ENCODE results near the gene CLDN10.

The CLDN10 gene

DNA sequence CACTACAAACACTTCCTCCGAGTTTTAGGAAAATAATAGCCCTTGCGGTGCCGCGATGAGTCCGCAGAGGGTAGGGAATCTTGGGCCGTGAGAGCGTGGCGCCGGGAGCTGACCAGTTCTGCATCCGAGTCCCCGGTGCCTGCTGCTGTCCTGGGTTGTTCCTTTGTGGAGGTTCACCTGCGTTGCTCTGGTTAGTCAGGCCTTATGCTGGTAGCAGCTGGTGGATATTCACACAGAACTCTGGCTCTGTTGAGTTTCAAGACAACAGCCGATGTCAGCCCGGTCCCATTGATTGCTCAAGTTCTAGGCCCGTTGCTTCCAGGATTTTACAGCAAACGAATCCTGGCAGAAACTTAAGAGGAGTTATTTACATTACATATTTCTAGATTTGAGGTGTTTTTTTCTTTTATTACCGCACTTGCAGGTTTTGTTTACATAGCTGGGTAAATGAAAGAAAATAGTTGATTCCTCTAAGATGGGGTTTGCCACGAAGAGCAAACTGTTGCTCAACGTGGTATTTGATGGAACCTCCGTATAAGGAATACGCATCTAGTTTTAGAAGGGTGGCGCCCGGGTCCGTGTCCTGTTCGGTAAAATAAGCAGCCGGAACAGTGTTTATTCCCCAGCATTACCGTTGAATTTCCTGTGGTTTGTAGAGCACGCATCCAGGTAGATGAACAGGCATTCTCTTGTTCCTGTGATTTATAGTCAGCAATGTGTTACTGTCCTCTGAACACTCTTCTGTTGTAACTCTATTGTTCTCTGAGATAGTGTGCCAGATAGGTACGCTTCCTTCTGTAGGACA is 1.3 kb downstream of the CLDN10 start (continued):
- no peak for TF ChIP-seq BACH2 (CRISPR knock-in tag; IDR thresholded peaks at IDR 0.05; ENCODE audit: borderline replicate concordance)
- TF ChIP-seq ARNTL (CRISPR knock-in tag; IDR thresholded peaks at IDR 0.05; ENCODE audit: borderline replicate concordance, low read depth): no peak
- no peak for TF ChIP-seq ESRRG (CRISPR knock-in tag; IDR thresholded peaks at IDR 0.05)
- TF ChIP-seq TSHZ2 (CRISPR knock-in tag; IDR thresholded peaks at IDR 0.05): no peak
- TF ChIP-seq TOX (CRISPR knock-in tag; IDR thresholded peaks at IDR 0.05; ENCODE audit: borderline replicate concordance): no peak

DNA sequence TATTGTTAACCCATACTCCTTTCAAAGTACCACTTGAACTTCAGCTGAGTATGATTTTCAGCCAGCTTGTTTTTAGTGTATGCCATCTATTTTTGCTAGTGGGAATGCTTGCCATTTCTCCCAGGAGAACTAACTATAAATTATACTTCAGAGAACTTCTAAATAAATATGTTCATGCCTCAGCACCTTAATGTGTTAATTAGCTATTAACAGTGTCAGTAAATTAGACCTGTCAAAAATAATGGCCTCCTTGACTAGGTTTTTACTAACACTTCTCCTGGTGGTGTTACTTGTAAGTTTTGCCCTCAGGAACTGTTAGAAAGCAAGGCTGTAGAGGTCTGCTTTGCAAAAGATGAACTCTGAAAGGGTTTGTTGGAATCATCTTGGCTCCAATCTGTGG is 4.5 kb downstream of the CLDN10 start:
- ATAC-seq: no peak
- no peak for TF ChIP-seq BACH2 (CRISPR knock-in tag; IDR thresholded peaks at IDR 0.05; ENCODE audit: borderline replicate concordance)
- TF ChIP-seq SNAI2 (CRISPR knock-in tag; IDR thresholded peaks at IDR 0.05): no peak
- TF ChIP-seq ZFP30 (CRISPR knock-in tag; IDR thresholded peaks at IDR 0.05): no peak
- no peak for TF ChIP-seq ZNF8 (CRISPR knock-in tag; IDR thresholded peaks at IDR 0.05)
- TF ChIP-seq CSDC2 (CRISPR knock-in tag; IDR thresholded peaks at IDR 0.05): no peak
- no peak for TF ChIP-seq ZNF565 (CRISPR knock-in tag; conservative IDR thresholded peaks at IDR 0.05; ENCODE audit: low read depth)
- TF ChIP-seq ZFP3 (CRISPR knock-in tag; IDR thresholded peaks at IDR 0.05): no peak
- no peak for TF ChIP-seq TSHZ2 (CRISPR knock-in tag; IDR thresholded peaks at IDR 0.05)
- no peak for TF ChIP-seq RARB (CRISPR knock-in tag; IDR thresholded peaks at IDR 0.05)
- no peak for TF ChIP-seq ESRRG (CRISPR knock-in tag; IDR thresholded peaks at IDR 0.05)
- no peak for TF ChIP-seq TOX (CRISPR knock-in tag; IDR thresholded peaks at IDR 0.05; ENCODE audit: borderline replicate concordance)
- TF ChIP-seq TCF4 (CRISPR knock-in tag; IDR thresholded peaks at IDR 0.05; ENCODE audit: borderline replicate concordance): no peak
- no peak for TF ChIP-seq GLIS3 (CRISPR knock-in tag; IDR thresholded peaks at IDR 0.05)
- no peak for TF ChIP-seq PPARA (CRISPR knock-in tag; IDR thresholded peaks at IDR 0.05; ENCODE audit: borderline replicate concordance)
- TF ChIP-seq ZC3H10 (CRISPR knock-in tag; IDR thresholded peaks at IDR 0.05): no peak
- no peak for TF ChIP-seq OSR1 (CRISPR knock-in tag; IDR thresholded peaks at IDR 0.05)
- TF ChIP-seq PATZ1 (CRISPR knock-in tag; IDR thresholded peaks at IDR 0.05; ENCODE audit: borderline replicate concordance): no peak
- TF ChIP-seq ISL1 (CRISPR knock-in tag; IDR thresholded peaks at IDR 0.05): no peak
- TF ChIP-seq, protein P1, sequence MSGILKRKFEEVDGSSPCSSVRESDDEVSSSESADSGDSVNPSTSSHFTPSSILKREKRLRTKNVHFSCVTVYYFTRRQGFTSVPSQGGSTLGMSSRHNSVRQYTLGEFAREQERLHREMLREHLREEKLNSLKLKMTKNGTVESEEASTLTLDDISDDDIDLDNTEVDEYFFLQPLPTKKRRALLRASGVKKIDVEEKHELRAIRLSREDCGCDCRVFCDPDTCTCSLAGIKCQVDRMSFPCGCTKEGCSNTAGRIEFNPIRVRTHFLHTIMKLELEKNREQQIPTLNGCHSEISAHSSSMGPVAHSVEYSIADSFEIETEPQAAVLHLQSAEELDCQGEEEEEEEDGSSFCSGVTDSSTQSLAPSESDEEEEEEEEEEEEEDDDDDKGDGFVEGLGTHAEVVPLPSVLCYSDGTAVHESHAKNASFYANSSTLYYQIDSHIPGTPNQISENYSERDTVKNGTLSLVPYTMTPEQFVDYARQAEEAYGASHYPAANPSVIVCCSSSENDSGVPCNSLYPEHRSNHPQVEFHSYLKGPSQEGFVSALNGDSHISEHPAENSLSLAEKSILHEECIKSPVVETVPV (CRISPR knock-in tag; IDR thresholded peaks at IDR 0.05): no peak

- TF ChIP-seq GLIS3 (CRISPR knock-in tag; IDR thresholded peaks at IDR 0.05): no peak
- TF ChIP-seq RARB (CRISPR knock-in tag; IDR thresholded peaks at IDR 0.05): no peak
- no peak for TF ChIP-seq ARNTL (CRISPR knock-in tag; IDR thresholded peaks at IDR 0.05; ENCODE audit: borderline replicate concordance, low read depth)
- TF ChIP-seq ZFP3 (CRISPR knock-in tag; IDR thresholded peaks at IDR 0.05): no peak
- TF ChIP-seq ZFP30 (CRISPR knock-in tag; IDR thresholded peaks at IDR 0.05): no peak
- TF ChIP-seq ISL1 (CRISPR knock-in tag; IDR thresholded peaks at IDR 0.05): no peak
- TF ChIP-seq OSR1 (CRISPR knock-in tag; IDR thresholded peaks at IDR 0.05): no peak
- TF ChIP-seq ZNF70 (CRISPR knock-in tag; IDR thresholded peaks at IDR 0.05): no peak
- TF ChIP-seq, protein P2, sequence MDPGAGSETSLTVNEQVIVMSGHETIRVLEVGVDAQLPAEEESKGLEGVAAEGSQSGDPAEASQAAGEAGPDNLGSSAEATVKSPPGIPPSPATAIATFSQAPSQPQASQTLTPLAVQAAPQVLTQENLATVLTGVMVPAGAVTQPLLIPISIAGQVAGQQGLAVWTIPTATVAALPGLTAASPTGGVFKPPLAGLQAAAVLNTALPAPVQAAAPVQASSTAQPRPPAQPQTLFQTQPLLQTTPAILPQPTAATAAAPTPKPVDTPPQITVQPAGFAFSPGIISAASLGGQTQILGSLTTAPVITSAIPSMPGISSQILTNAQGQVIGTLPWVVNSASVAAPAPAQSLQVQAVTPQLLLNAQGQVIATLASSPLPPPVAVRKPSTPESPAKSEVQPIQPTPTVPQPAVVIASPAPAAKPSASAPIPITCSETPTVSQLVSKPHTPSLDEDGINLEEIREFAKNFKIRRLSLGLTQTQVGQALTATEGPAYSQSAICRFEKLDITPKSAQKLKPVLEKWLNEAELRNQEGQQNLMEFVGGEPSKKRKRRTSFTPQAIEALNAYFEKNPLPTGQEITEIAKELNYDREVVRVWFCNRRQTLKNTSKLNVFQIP (CRISPR knock-in tag; IDR thresholded peaks at IDR 0.05; ENCODE audit: borderline replicate concordance, low read depth): no peak
- no peak for TF ChIP-seq TCF4 (CRISPR knock-in tag; IDR thresholded peaks at IDR 0.05; ENCODE audit: borderline replicate concordance)
- TF ChIP-seq PATZ1 (CRISPR knock-in tag; IDR thresholded peaks at IDR 0.05; ENCODE audit: borderline replicate concordance): no peak
- ATAC-seq: no peak
Measured at GRCh38 chr13:95559100-95559499, 6.6 kb downstream of the CLDN10 start.

Measured in SK-N-SH treated with all-trans-retinoic acid at 6 μM for 48 hours (cell line).